WTC11 (cell line): ENCODE results near the gene SLCO2A1.

Source experiments
- CTCF ChIP-seq: fragments of 200-600 bp; IDR thresholded peaks from 2 replicates; pipeline ENCODE4 v1.8.0; 2022; ENCODE audit warnings: antibody characterized with exemption
- GABPB1 ChIP-seq: sonication (generic); formaldehyde crosslinking; IDR thresholded peaks from 2 replicates; pipeline ENCODE4 v1.8.1; 2023; ENCODE audit warnings: mild to moderate bottlenecking, missing genetic modification reagents
- TP53 ChIP-seq: sonication (generic); formaldehyde crosslinking; IDR thresholded peaks from 2 replicates; pipeline ENCODE4 v1.8.1; 2023; ENCODE audit warnings: mild to moderate bottlenecking, missing genetic modification reagents
- ZNF512 ChIP-seq: sonication (generic); formaldehyde crosslinking; IDR thresholded peaks from 2 replicates; pipeline ENCODE4 v1.8.1; 2022; ENCODE audit warnings: missing genetic modification reagents, borderline replicate concordance
- TF ChIP-seq, protein P1 (sequence below): sonication (generic); formaldehyde crosslinking; IDR thresholded peaks from 2 replicates; pipeline ENCODE4 v1.8.0; 2022; ENCODE audit warnings: missing genetic modification reagents
- TF ChIP-seq, protein P2 (sequence below): sonication (generic); formaldehyde crosslinking; IDR thresholded peaks from 2 replicates; pipeline ENCODE4 v1.8.1; 2023; ENCODE audit warnings: mild to moderate bottlenecking, missing genetic modification reagents, moderate library complexity
- TF ChIP-seq, protein P3 (sequence below): sonication (generic); formaldehyde crosslinking; IDR thresholded peaks from 2 replicates; pipeline ENCODE4 v1.8.0; 2022; ENCODE audit warnings: mild to moderate bottlenecking, missing genetic modification reagents

GRCh38 chr3:133953297-133953696, 76.4 kb downstream of the SLCO2A1 start:
- TF ChIP-seq TP53 = no peak
- no peak for TF ChIP-seq CTCF
- TF ChIP-seq, protein P1, sequence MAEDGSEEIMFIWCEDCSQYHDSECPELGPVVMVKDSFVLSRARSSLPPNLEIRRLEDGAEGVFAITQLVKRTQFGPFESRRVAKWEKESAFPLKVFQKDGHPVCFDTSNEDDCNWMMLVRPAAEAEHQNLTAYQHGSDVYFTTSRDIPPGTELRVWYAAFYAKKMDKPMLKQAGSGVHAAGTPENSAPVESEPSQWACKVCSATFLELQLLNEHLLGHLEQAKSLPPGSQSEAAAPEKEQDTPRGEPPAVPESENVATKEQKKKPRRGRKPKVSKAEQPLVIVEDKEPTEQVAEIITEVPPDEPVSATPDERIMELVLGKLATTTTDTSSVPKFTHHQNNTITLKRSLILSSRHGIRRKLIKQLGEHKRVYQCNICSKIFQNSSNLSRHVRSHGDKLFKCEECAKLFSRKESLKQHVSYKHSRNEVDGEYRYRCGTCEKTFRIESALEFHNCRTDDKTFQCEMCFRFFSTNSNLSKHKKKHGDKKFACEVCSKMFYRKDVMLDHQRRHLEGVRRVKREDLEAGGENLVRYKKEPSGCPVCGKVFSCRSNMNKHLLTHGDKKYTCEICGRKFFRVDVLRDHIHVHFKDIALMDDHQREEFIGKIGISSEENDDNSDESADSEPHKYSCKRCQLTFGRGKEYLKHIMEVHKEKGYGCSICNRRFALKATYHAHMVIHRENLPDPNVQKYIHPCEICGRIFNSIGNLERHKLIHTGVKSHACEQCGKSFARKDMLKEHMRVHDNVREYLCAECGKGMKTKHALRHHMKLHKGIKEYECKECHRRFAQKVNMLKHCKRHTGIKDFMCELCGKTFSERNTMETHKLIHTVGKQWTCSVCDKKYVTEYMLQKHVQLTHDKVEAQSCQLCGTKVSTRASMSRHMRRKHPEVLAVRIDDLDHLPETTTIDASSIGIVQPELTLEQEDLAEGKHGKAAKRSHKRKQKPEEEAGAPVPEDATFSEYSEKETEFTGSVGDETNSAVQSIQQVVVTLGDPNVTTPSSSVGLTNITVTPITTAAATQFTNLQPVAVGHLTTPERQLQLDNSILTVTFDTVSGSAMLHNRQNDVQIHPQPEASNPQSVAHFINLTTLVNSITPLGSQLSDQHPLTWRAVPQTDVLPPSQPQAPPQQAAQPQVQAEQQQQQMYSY (CRISPR knock-in tag) = no peak
- TF ChIP-seq, protein P2, sequence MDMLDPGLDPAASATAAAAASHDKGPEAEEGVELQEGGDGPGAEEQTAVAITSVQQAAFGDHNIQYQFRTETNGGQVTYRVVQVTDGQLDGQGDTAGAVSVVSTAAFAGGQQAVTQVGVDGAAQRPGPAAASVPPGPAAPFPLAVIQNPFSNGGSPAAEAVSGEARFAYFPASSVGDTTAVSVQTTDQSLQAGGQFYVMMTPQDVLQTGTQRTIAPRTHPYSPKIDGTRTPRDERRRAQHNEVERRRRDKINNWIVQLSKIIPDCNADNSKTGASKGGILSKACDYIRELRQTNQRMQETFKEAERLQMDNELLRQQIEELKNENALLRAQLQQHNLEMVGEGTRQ (CRISPR knock-in tag) = no peak
- TF ChIP-seq, protein P3, sequence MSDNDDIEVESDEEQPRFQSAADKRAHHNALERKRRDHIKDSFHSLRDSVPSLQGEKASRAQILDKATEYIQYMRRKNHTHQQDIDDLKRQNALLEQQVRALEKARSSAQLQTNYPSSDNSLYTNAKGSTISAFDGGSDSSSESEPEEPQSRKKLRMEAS (CRISPR knock-in tag) = no peak
- no peak for TF ChIP-seq GABPB1 (CRISPR knock-in tag)
- no peak for TF ChIP-seq ZNF512 (CRISPR knock-in tag)
